Bronchial epithelial cell (primary cell): ENCODE measurements around the gene SPEG. TPM values are rescaled to one million over a fixed set of nuclear protein-coding genes. Genes with fewer than 3 reads are reported as not detected.

ENCODE experiments used
- DNase-seq: peaks from one replicate; pipeline ENCODE4 v3.0.0-alpha.2; 2010; ENCODE audit warnings: low read depth
- FAIRE-seq: peaks from 2 replicates; lab custom pipeline; 2011; peaks lifted over from hg19 to GRCh38; lab: Jason Lieb, UNC
- H3K27me3 ChIP-seq: 2 replicates; pipeline ENCODE4 v1.5.1; 2011; ENCODE audit warnings: low read length; ENCODE audit not compliant: control insufficient read depth, insufficient read depth
- H3K36me3 ChIP-seq: 2 replicates; pipeline ENCODE4 v1.5.1; 2011; ENCODE audit warnings: low read length; ENCODE audit not compliant: control insufficient read depth, insufficient read depth
- H3K4me3 ChIP-seq: 2 replicates; pipeline ENCODE4 v1.5.1; 2011; ENCODE audit warnings: mild to moderate bottlenecking, low read depth, low read length, control low read depth
- total RNA-seq: library from RNA; depleted of rRNA; stranded (reverse); fragments of >200 nt; gene quantifications from 2 replicates; pipeline ENCODE4 v1.2.1, GENCODE V29; 2014
- TF ChIP-seq, protein P1 (sequence below): IDR thresholded peaks from 2 replicates; pipeline ENCODE4 v1.5.1; 2011; ENCODE audit warnings: mild to moderate bottlenecking, moderate library complexity, low read length, control low read depth, inconsistent platforms; ENCODE audit not compliant: insufficient read depth, severe bottlenecking

Gene SPEG
- total RNA-seq, 1 donor from 2014 or later: 1.8 TPM

- TF ChIP-seq, protein P1, sequence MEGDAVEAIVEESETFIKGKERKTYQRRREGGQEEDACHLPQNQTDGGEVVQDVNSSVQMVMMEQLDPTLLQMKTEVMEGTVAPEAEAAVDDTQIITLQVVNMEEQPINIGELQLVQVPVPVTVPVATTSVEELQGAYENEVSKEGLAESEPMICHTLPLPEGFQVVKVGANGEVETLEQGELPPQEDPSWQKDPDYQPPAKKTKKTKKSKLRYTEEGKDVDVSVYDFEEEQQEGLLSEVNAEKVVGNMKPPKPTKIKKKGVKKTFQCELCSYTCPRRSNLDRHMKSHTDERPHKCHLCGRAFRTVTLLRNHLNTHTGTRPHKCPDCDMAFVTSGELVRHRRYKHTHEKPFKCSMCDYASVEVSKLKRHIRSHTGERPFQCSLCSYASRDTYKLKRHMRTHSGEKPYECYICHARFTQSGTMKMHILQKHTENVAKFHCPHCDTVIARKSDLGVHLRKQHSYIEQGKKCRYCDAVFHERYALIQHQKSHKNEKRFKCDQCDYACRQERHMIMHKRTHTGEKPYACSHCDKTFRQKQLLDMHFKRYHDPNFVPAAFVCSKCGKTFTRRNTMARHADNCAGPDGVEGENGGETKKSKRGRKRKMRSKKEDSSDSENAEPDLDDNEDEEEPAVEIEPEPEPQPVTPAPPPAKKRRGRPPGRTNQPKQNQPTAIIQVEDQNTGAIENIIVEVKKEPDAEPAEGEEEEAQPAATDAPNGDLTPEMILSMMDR: no peak
Observed at GRCh38 chr2:219403861-219404260, 30.8 kb upstream of the SPEG start.

DNA sequence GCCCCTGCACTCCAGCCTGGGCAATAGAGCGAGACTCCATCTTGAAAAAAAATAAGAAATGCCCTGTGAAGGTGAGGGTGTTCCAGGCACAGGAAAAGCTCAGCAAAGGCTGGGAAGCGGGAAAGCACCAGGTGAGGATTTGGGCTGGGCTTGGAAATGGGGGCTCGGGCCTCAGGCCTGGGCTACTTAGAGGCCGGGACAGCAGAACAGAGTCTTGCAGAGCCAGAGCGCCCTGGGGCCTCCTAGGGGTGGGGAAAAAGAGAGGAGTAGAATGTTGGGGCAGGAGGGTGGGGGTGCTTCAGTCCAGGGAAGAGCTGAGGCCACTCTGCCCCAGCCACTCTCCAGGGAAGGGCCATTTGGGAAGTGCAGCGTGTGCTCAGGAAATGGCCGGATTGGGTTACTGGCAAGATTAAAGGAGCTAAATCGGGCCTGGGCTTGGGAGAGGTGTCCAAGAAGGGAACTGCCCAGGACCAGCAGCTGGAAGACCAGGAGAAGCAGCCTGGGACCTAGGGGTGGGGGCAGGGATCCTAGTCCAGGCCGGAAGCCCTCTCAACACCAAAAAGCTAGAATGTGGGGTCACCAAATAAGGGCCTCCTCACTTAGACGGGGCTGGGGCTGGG is 30.2 kb upstream of the SPEG start:
- DNase-seq: no peak
- FAIRE-seq: no peak

More at GRCh38 chr2:219403861-219404260, 30.8 kb upstream of the SPEG start:
- Histone ChIP-seq H3K36me3 (no peaks in the 10 kb centered on the region), H3K4me3 (no peak overlapping the region), H3K27me3 (no peaks in the 10 kb centered on the region)
- FAIRE-seq (no peak), DNase-seq (no peak)

DNA sequence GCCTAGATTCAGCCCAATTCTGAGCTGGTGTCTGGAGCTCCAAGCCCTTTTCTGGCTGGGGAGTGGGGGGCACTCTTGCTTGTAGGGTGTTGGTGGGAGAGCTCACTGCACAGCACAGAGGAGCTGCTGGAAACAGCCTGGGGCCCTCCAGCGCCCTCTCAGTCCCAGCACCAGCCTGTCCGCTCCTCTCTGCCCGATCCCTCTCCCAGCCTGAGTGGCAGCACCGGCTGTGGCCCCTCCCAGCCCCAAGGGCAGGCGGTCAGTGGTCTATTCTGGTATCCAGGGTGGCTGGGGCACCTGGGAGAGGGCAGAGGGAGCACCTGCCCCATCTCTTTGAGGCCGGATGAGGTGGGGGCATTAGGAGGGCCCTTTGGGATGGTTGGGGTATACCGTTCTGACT is 29.7 kb upstream of the SPEG start:
- DNase-seq (no peak), FAIRE-seq (no peak)
- Histone ChIP-seq H3K36me3 (no peaks in the 10 kb centered on the region), H3K4me3 (no peak overlapping the region), H3K27me3 (no peaks in the 10 kb centered on the region)
- TF ChIP-seq, protein P1: no peak

More for the DNA sequence above, 30.2 kb upstream of the SPEG start:
- H3K36me3 ChIP-seq: no peaks in the 10 kb centered on the region
- H3K4me3 ChIP-seq: no peak overlapping the region
- no peaks in the 10 kb centered on the region for H3K27me3 ChIP-seq
- TF ChIP-seq, protein P1: no peak

GRCh38 chr2:219405451-219405850 is 29.2 kb upstream of the SPEG start:
- Histone ChIP-seq H3K4me3 (no peak overlapping the region), H3K27me3 (no peaks in the 10 kb centered on the region), H3K36me3 (no peaks in the 10 kb centered on the region)
- no peak for DNase-seq
- FAIRE-seq: no peak
- TF ChIP-seq, protein P1: no peak

DNA sequence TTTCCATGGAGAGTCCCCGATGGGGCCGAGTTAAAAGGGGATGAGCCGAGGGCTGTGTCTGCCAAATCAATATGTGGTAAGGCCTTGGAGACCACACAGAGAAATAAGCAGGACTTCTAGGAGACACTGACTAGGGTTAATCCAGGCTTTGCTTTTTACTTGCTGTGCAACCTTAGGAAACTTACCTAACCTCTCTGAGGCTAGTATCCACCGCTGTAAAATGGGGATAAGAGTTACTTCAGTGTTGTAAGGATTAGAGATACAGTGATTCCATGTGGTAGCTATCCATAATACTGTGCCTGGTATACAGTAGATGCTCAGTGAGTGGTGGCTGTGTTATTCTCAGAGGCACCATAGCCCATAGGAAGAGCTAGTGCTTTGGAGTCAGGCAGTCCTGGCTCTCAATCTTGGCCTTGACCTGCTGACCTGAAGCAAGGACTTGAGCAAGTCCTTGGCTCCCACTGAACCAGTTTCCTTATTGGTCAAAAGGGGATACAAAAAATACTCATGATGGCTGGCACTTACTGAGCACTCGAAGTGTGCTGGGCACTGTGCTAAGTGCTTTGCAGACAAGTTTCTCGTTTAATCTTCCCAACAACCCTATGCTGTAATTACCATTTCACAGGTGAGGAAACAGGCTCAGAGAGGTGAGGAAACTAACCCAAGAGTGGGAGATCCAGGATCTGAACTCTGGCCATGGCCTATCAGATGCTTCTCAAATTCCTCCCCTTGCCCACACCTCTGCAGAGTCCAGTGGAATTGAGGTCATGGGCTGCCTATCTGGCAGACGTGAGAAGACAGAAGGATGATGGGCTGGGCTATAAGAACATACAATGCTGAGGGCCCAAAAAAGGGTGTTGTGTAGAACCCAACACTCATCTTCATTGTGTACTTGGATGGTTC is 28.4 kb upstream of the SPEG start:
- Histone ChIP-seq H3K36me3 (no peaks in the 10 kb centered on the region), H3K4me3 (no peak overlapping the region), H3K27me3 (no peaks in the 10 kb centered on the region)
- FAIRE-seq (peak; percentile 36), DNase-seq (no peak)
- TF ChIP-seq, protein P1: no peak
